GM21786 (cell line): Measurements from ENCODE around the gene ZNF524.
"Not testable (repeated sequence)": the region's sequence is repeated elsewhere in the genome, so short reads cannot be mapped to it uniquely, and the experiment has no call there.

Experiments
- ATAC-seq: cut with Tn5 transposase; IDR thresholded peaks from one replicate; pipeline ENCODE4 v1.9.1; 2021; ENCODE audit not compliant: unreplicated experiment

ZNF524 gene

GRCh38 chr19:55581145-55581822, 18.8 kb upstream of the ZNF524 start:
- ATAC-seq: no peak

- ATAC-seq: no peak
These were observed 18.3 kb upstream of the ZNF524 start for GRCh38 chr19:55581823-55582223.

GRCh38 chr19:55582284-55582683, 17.8 kb upstream of the ZNF524 start:
- not testable (repeated sequence) for ATAC-seq

GRCh38 chr19:55583897-55584296, 16.2 kb upstream of the ZNF524 start:
- ATAC-seq: not testable (repeated sequence)

GRCh38 chr19:55584871-55585270, 15.2 kb upstream of the ZNF524 start:
- ATAC-seq: no peak

- no peak for ATAC-seq
These were observed 14.3 kb upstream of the ZNF524 start for GRCh38 chr19:55585658-55586339.

- peak; percentile 80 for ATAC-seq
These were observed 13.0 kb upstream of the ZNF524 start for GRCh38 chr19:55586976-55587668.

GRCh38 chr19:55588738-55589137, 11.3 kb upstream of the ZNF524 start:
- ATAC-seq: no peak

GRCh38 chr19:55590109-55590508, 10.0 kb upstream of the ZNF524 start:
- no peak for ATAC-seq

GRCh38 chr19:55590617-55591016, 9.5 kb upstream of the ZNF524 start:
- no peak for ATAC-seq

- ATAC-seq: no peak
These were observed 8.5 kb upstream of the ZNF524 start for GRCh38 chr19:55591555-55591954.

GRCh38 chr19:55592391-55593090, 7.5 kb upstream of the ZNF524 start:
- ATAC-seq: no peak

GRCh38 chr19:55593096-55593772, 6.9 kb upstream of the ZNF524 start:
- no peak for ATAC-seq

- ATAC-seq: no peak
These were observed 5.0 kb upstream of the ZNF524 start for GRCh38 chr19:55594996-55595545.

GRCh38 chr19:55596304-55596703, 3.8 kb upstream of the ZNF524 start:
- ATAC-seq: no peak

- ATAC-seq: no peak
These were observed 2.6 kb upstream of the ZNF524 start for GRCh38 chr19:55597501-55597921.

- ATAC-seq: no peak
These were observed 2.1 kb upstream of the ZNF524 start for GRCh38 chr19:55598034-55598433.

- peak; percentile 51 for ATAC-seq
These were observed 1.2 kb upstream of the ZNF524 start for GRCh38 chr19:55598719-55599467.

GRCh38 chr19:55599468-55599841, 633 bp upstream of the ZNF524 start, which contains the start of gene FIZ1:
TSS of gene FIZ1 (minus strand) at chr19:55599517. CDS start at chr19:55597865, 1,652 bp downstream.
- ATAC-seq: peak; percentile 53

GRCh38 chr19:55600662-55601028, 557 bp downstream of the ZNF524 start:
- ATAC-seq: no peak
